SK-N-SH treated with all-trans-retinoic acid at 6 μM for 48 hours (cell line): ENCODE measurements around the gene IKZF1.

Experiments used
- ARNTL ChIP-seq: fragments of 450-650 bp; formaldehyde crosslinking; IDR thresholded peaks from 2 replicates; pipeline ENCODE4 v1.5.0; 2020; ENCODE audit warnings: low read depth, mild to moderate bottlenecking, moderate library complexity, borderline replicate concordance
- BACH2 ChIP-seq: fragments of 250-450 bp; sonication (Bioruptor Pico); IDR thresholded peaks from 2 replicates; pipeline ENCODE4 v1.9.0; 2021; ENCODE audit warnings: mild to moderate bottlenecking, borderline replicate concordance
- OSR1 ChIP-seq: fragments of 250-450 bp; sonication (Bioruptor Pico); IDR thresholded peaks from 2 replicates; pipeline ENCODE4 v1.8.0; 2022; ENCODE audit warnings: moderate library complexity, mild to moderate bottlenecking, inconsistent platforms
- TCF4 ChIP-seq: fragments of 250-450 bp; sonication (Bioruptor Pico); IDR thresholded peaks from 2 replicates; pipeline ENCODE4 v1.8.0; 2021; ENCODE audit warnings: mild to moderate bottlenecking, moderate library complexity, borderline replicate concordance
- TOX ChIP-seq: fragments of 250-450 bp; sonication (Bioruptor Pico); IDR thresholded peaks from 2 replicates; pipeline ENCODE4 v1.8.0; 2021; ENCODE audit warnings: mild to moderate bottlenecking, moderate library complexity, borderline replicate concordance
- ZC3H10 ChIP-seq: fragments of 250-450 bp; sonication (Bioruptor Pico); IDR thresholded peaks from 2 replicates; pipeline ENCODE4 v1.5.1; 2021; ENCODE audit warnings: mild to moderate bottlenecking, moderate library complexity
- ZFP3 ChIP-seq: fragments of 250-450 bp; sonication (Bioruptor Pico); IDR thresholded peaks from 2 replicates; pipeline ENCODE4 v1.5.0; 2020; ENCODE audit warnings: mild to moderate bottlenecking, moderate library complexity
- ZFP30 ChIP-seq: fragments of 450-650 bp; formaldehyde crosslinking; IDR thresholded peaks from 2 replicates; pipeline ENCODE4 v1.5.0; 2022; ENCODE audit warnings: mild to moderate bottlenecking, moderate library complexity
- ZNF565 ChIP-seq: fragments of 450-650 bp; formaldehyde crosslinking; conservative IDR thresholded peaks from 2 replicates; pipeline ENCODE4 v1.5.0; 2020; ENCODE audit warnings: low read depth, mild to moderate bottlenecking, moderate library complexity
- ZNF70 ChIP-seq: fragments of 450-650 bp; formaldehyde crosslinking; IDR thresholded peaks from 2 replicates; pipeline ENCODE4 v1.5.0; 2020; ENCODE audit warnings: mild to moderate bottlenecking, moderate library complexity
- TF ChIP-seq, protein P1 (sequence below): fragments of 250-450 bp; sonication (Bioruptor Pico); IDR thresholded peaks from 2 replicates; pipeline ENCODE4 v1.5.1; 2021; ENCODE audit warnings: mild to moderate bottlenecking, moderate library complexity
- TF ChIP-seq, protein P2 (sequence below): fragments of 250-450 bp; sonication (Bioruptor Pico); IDR thresholded peaks from 2 replicates; pipeline ENCODE4 v1.8.0; 2020; ENCODE audit warnings: mild to moderate bottlenecking, moderate library complexity, borderline replicate concordance
- TF ChIP-seq, protein P3 (sequence below): fragments of 250-450 bp; sonication (Bioruptor Pico); IDR thresholded peaks from 2 replicates; pipeline ENCODE4 v1.5.0; 2020; ENCODE audit warnings: mild to moderate bottlenecking, moderate library complexity

DNA sequence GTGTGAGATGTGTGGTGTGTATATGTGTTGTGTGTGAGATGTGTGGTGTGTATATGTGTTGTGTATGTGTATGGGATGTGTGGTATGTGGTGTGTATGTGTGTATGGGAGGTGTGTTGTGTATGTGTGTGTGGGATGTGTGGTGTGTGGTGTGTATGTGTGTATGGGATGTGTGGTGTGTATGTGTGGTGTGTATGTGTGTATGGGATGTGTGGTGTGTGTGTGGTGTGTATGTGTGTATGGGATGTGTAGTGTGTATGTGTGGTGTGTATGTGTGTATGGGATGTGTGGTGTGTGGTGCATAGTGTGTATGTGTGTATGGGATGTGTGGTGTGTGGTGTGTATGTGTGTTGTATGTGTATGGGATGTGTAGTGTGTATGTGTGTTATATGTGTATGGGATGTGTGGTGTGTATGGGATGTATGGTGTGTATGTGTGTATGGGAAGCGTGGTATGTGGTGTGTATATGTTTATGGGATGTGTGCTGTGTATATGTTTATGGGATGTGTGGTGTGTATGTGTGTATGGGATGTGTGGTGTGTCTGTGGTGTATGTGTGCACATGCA is 30.8 kb downstream of the IKZF1 start:
- no peak for TF ChIP-seq OSR1 (CRISPR knock-in tag)
- TF ChIP-seq, protein P1, sequence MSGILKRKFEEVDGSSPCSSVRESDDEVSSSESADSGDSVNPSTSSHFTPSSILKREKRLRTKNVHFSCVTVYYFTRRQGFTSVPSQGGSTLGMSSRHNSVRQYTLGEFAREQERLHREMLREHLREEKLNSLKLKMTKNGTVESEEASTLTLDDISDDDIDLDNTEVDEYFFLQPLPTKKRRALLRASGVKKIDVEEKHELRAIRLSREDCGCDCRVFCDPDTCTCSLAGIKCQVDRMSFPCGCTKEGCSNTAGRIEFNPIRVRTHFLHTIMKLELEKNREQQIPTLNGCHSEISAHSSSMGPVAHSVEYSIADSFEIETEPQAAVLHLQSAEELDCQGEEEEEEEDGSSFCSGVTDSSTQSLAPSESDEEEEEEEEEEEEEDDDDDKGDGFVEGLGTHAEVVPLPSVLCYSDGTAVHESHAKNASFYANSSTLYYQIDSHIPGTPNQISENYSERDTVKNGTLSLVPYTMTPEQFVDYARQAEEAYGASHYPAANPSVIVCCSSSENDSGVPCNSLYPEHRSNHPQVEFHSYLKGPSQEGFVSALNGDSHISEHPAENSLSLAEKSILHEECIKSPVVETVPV (CRISPR knock-in tag): no peak
- no peak for TF ChIP-seq ZFP30 (CRISPR knock-in tag)
- TF ChIP-seq ARNTL (CRISPR knock-in tag): no peak
- TF ChIP-seq, protein P2, sequence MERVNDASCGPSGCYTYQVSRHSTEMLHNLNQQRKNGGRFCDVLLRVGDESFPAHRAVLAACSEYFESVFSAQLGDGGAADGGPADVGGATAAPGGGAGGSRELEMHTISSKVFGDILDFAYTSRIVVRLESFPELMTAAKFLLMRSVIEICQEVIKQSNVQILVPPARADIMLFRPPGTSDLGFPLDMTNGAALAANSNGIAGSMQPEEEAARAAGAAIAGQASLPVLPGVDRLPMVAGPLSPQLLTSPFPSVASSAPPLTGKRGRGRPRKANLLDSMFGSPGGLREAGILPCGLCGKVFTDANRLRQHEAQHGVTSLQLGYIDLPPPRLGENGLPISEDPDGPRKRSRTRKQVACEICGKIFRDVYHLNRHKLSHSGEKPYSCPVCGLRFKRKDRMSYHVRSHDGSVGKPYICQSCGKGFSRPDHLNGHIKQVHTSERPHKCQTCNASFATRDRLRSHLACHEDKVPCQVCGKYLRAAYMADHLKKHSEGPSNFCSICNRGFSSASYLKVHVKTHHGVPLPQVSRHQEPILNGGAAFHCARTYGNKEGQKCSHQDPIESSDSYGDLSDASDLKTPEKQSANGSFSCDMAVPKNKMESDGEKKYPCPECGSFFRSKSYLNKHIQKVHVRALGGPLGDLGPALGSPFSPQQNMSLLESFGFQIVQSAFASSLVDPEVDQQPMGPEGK (CRISPR knock-in tag): no peak
- no peak for TF ChIP-seq ZC3H10 (CRISPR knock-in tag)
- TF ChIP-seq BACH2: no peak
- TF ChIP-seq, protein P3, sequence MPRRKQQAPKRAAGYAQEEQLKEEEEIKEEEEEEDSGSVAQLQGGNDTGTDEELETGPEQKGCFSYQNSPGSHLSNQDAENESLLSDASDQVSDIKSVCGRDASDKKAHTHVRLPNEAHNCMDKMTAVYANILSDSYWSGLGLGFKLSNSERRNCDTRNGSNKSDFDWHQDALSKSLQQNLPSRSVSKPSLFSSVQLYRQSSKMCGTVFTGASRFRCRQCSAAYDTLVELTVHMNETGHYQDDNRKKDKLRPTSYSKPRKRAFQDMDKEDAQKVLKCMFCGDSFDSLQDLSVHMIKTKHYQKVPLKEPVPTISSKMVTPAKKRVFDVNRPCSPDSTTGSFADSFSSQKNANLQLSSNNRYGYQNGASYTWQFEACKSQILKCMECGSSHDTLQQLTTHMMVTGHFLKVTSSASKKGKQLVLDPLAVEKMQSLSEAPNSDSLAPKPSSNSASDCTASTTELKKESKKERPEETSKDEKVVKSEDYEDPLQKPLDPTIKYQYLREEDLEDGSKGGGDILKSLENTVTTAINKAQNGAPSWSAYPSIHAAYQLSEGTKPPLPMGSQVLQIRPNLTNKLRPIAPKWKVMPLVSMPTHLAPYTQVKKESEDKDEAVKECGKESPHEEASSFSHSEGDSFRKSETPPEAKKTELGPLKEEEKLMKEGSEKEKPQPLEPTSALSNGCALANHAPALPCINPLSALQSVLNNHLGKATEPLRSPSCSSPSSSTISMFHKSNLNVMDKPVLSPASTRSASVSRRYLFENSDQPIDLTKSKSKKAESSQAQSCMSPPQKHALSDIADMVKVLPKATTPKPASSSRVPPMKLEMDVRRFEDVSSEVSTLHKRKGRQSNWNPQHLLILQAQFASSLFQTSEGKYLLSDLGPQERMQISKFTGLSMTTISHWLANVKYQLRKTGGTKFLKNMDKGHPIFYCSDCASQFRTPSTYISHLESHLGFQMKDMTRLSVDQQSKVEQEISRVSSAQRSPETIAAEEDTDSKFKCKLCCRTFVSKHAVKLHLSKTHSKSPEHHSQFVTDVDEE (CRISPR knock-in tag): no peak
- TF ChIP-seq ZFP3 (CRISPR knock-in tag): no peak
- TF ChIP-seq TOX (CRISPR knock-in tag): no peak
- no peak for TF ChIP-seq ZNF565 (CRISPR knock-in tag)
- no peak for TF ChIP-seq ZNF70 (CRISPR knock-in tag)
- no peak for TF ChIP-seq TCF4 (CRISPR knock-in tag)
